Activated CD8-positive, alpha-beta memory T cell treated with anti-CD3 and anti-CD28 coated beads, Interleukin-2, amount 50 U/mL, for 4 hours (primary cell): ENCODE results near the gene BTNL8.

Experiments
- DNase-seq: peaks from one replicate; pipeline ENCODE4 v3.0.0-alpha.2; 2020

BTNL8 gene

GRCh38 chr5:180898621-180899246, at the start of gene BTNL8:
BTNL8 (plus strand) TSS chr5:180899159; CDS start chr5:180899311, 152 bp downstream.
- no peak for DNase-seq

- DNase-seq = no peak
Measured at GRCh38 chr5:180849827-180850226, 49.1 kb upstream of the BTNL8 start.

GRCh38 chr5:180850434-180851078, 48.4 kb upstream of the BTNL8 start:
- DNase-seq = no peak

GRCh38 chr5:180852495-180852894, 46.5 kb upstream of the BTNL8 start:
- DNase-seq = no peak

GRCh38 chr5:180853121-180853847, 45.7 kb upstream of the BTNL8 start:
- no peak for DNase-seq

GRCh38 chr5:180853848-180854176, 45.1 kb upstream of the BTNL8 start:
- DNase-seq = no peak

- DNase-seq = no peak
Measured at GRCh38 chr5:180858586-180858985, 40.4 kb upstream of the BTNL8 start.

- peak; percentile 50 for DNase-seq
Measured at GRCh38 chr5:180860273-180860886, 38.6 kb upstream of the BTNL8 start.

- DNase-seq = peak; percentile 85
Measured at GRCh38 chr5:180860887-180861822, 37.8 kb upstream of the BTNL8 start, which contains the start of gene ZFP62. ZFP62 (minus strand) TSS chr5:180861276; CDS start chr5:180861219, 57 bp downstream.

- DNase-seq = no peak
Measured at GRCh38 chr5:180862645-180863044, 36.3 kb upstream of the BTNL8 start.

GRCh38 chr5:180865981-180866695, 32.8 kb upstream of the BTNL8 start:
- no peak for DNase-seq

GRCh38 chr5:180866985-180867384, 32.0 kb upstream of the BTNL8 start:
- no peak for DNase-seq

GRCh38 chr5:180868960-180869359, 30.0 kb upstream of the BTNL8 start:
- DNase-seq = peak; percentile 64

GRCh38 chr5:180869587-180869986, 29.4 kb upstream of the BTNL8 start:
- no peak for DNase-seq

- no peak for DNase-seq
Measured at GRCh38 chr5:180870276-180871068, 28.5 kb upstream of the BTNL8 start.

GRCh38 chr5:180872419-180872818, 26.5 kb upstream of the BTNL8 start:
- DNase-seq = no peak

GRCh38 chr5:180873615-180874520, 25.1 kb upstream of the BTNL8 start:
- DNase-seq = no peak

GRCh38 chr5:180874804-180875582, 24.0 kb upstream of the BTNL8 start:
- DNase-seq = no peak

- DNase-seq = no peak
Measured at GRCh38 chr5:180875860-180876426, 23.0 kb upstream of the BTNL8 start.
